Bronchial smooth muscle cell (primary cell): ENCODE measurements around the gene CKAP2. TPM values are rescaled to one million over a fixed set of nuclear protein-coding genes. Genes with fewer than 3 reads are reported as not detected.

Experiments
- total RNA-seq: library from RNA; depleted of rRNA; stranded (reverse); fragments of >200 nt; gene quantifications from 2 replicates; pipeline ENCODE4 v1.2.1, GENCODE V29; 2014

Gene CKAP2
- total RNA-seq: 3.5 and 8.7 TPM in 2 replicates

DNA sequence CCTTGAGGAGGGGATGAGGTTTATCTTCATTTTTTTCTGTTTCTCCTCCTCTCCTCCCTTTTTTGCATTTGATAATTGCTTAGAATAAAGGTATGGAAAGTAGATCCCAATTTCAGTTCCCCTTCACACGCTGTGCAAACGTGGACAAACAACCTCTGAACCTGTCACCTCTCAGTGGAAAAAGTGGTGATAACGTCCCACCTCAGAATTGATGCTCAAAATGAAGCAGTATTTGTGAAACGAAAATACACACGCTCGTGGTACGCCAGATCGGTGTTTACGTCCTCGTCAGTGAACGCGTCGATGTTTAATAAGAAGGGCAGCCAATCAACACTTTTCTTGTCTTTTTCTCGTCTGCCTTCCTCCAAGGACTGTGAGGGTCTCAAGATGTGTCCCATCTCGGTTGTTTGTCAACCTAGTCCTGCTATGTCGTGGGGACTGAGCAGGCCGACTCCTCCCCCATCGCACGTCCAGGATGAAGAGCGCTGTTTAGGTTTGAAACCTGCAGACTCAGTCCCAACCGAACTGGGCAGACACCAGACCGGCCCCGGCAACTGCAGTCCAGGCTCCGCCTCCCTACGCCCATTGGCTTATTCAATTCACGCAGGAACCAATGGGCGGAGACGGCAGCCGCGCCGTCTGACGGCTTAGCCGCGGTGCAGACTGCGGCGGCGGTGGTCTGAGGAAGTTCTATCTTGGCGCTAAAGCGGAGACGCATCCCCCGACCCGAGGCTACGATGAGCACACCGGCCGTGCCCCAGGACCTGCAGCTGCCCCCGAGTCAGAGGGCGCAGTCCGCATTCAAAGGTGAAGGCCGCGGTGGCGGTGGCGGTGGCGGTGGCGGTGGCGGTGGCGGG is at the start of gene CKAP2:
Gene CKAP2 (plus strand): TSS at position 659 of the 857 bp plus-strand sequence. CDS start 79 bp downstream, at position 738.

DNA sequence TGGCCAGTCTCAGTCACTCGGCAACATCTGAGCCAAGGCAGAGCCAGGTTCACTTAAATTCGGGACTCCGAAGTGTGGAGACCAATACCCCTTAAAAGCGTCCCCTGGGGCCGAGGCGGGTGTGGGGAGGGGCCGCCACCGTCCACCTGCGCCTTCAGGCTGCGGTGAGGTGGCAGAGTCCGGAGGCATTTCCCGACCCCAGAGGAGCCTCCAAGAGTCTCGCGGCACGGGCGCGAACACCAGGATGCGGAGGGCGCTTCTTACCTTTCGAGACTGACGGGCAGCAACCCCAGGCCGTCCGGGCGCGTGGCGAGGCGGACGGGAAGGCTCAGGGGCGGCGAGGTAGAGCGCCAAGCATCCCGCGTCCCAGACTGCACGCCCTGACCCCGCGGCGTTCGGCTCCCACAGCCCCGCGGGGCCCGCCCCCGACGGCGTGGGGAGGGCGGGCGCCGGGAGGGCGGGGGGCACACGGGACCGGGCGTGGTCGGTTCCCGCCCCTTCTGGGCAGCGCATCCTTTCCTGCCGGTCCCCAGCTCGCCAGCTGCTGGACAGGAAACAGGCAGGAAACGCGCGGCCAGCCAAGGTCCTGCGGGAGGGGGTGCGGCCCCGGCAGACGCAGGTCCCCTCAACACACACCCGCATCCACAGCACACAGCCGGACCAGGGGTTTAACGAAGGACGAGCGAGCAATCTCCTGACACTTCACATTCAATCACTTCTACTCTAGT is 49.3 kb upstream of the CKAP2 start, which contains the start of gene THSD1:
Gene THSD1 (minus strand): TSS at position 406 of the 728 bp plus-strand sequence. CDS start 3,572 bp downstream, outside the sequence.

GRCh38 chr13:52450012-52450792 is 5.1 kb upstream of the CKAP2 start, which contains the start of gene VPS36:
VPS36 (minus strand) TSS chr13:52450634; CDS start chr13:52450594, 40 bp downstream.

Other genes starting within 250 kb of the CKAP2 start
- 3.9 and 9.0 TPM in 2 replicates for gene THSD1, start 49.3 kb upstream of the CKAP2 start, total RNA-seq
- 14.0 and 17.8 TPM in 2 replicates for gene VPS36, start 4.8 kb upstream of the CKAP2 start, total RNA-seq
- gene HNRNPA1L2, start 187.0 kb downstream of the CKAP2 start, total RNA-seq: 3.0 and 3.3 TPM in 2 replicates
- 36.3 and 37.8 TPM in 2 replicates for gene SUGT1, start 197.4 kb downstream of the CKAP2 start, total RNA-seq